Heart left ventricle (tissue), 13 donors: ENCODE measurements around the gene THBD.

Experiments
- POLR2A ChIP-seq, 2 donors: fragments of 450-650 bp; IDR thresholded peaks; one replicate each; pipeline ENCODE4 v1.6.1; 2017; ENCODE audit warnings: antibody characterized with exemption in 2 of 2, mild to moderate bottlenecking in 2 of 2, moderate library complexity in 2 of 2
- TF ChIP-seq, protein P1 (sequence below), 12 donors: fragments of 200-600 bp; sonication (generic) in 4 of 12; IDR thresholded peaks; one replicate each; pipeline versions ENCODE4 v1.5.0 to v1.8.0; 2018 to 2022; ENCODE audit warnings: antibody characterized with exemption in 12 of 12, mild to moderate bottlenecking in 5 of 12
- donor health status: ischemic (EF 13 %, LVEDD 7.1; RV severe dilation, severe dysfunction).
- donor health status: DM: no; HTN: yes; CAD: no.
- donor health status: DM: no; HTN: no; CAD: no.
- donor health status: ischemic (EF 25% LVEDD 6.9; RV normal size, moderate dysfunction).
- donor health status: ischemic (EF 25% LVEDD 5.7; RV mildly dilated, moderate dysfunction).
- donor health status: ischemic (EF 35%, LVEDD 5.7; RV mildly dilated, moderate dysfunction).
- donor health status: nonischemic (EF 11% LVEDD 7.7; RV severe dilation, severe dysfunction).
- donor health status: DM: yes; HTN: yes; CAD: no.
- donor health status: PGD.
- donor health status: ischemic (EF 29% LVEDD 5.4; RV normal size, mild dysfunction).
- donor health status: nonischemic (EF 23%, LVEDD 6.1; RV moderate dilation, normal function).

DNA sequence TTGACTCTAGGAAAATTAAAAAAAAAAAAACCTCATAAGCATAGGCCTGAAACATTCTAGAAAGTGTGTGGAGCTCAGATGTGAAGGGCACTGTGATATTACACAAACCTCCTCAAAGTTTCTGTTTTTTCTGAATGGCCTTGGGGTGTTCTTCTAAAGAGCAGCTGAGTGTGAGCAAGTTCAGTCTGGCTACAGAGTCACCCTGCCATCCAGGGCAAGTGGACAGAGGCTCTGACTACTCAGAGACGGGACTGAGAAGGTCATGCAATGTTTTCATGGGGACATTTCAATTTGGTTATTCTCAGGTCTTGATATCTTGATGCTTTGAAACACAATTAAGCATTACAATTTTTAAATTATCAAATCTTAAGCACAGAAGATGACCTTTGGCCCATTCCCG lies 51.0 kb downstream of the THBD start:
- TF ChIP-seq, protein P1, sequence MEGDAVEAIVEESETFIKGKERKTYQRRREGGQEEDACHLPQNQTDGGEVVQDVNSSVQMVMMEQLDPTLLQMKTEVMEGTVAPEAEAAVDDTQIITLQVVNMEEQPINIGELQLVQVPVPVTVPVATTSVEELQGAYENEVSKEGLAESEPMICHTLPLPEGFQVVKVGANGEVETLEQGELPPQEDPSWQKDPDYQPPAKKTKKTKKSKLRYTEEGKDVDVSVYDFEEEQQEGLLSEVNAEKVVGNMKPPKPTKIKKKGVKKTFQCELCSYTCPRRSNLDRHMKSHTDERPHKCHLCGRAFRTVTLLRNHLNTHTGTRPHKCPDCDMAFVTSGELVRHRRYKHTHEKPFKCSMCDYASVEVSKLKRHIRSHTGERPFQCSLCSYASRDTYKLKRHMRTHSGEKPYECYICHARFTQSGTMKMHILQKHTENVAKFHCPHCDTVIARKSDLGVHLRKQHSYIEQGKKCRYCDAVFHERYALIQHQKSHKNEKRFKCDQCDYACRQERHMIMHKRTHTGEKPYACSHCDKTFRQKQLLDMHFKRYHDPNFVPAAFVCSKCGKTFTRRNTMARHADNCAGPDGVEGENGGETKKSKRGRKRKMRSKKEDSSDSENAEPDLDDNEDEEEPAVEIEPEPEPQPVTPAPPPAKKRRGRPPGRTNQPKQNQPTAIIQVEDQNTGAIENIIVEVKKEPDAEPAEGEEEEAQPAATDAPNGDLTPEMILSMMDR (IDR thresholded peaks at IDR 0.05), result no peak
- no peak for TF ChIP-seq POLR2A (IDR thresholded peaks at IDR 0.05)
